ENCODE measurements around the gene PLA2G4F.

Gene PLA2G4F

GRCh38 chr15:42166225-42166940, 9.9 kb upstream of the PLA2G4F start:
- TF ChIP-seq FOXP2 (optimal IDR thresholded peaks at IDR 0.05; ENCODE audit: borderline replicate concordance, extremely low read depth, extremely low read length, insufficient read depth) = no peak
- TF ChIP-seq TAF1 (IDR thresholded peaks at IDR 0.05; ENCODE audit: borderline replicate concordance, insufficient read depth, low read length) = no peak
- TF ChIP-seq REST (IDR thresholded peaks at IDR 0.05; ENCODE audit: insufficient read depth in 1 of 2, low read depth in 2 of 2, low read length in 2 of 2) = no peak
- TF ChIP-seq SIN3A (IDR thresholded peaks at IDR 0.05; ENCODE audit: borderline replicate concordance, insufficient read depth, low read length) = no peak
- TF ChIP-seq POLR2AphosphoS5 (IDR thresholded peaks at IDR 0.05; ENCODE audit: low read depth, low read length) = no peak

GRCh38 chr15:42165106-42165505, 8.7 kb upstream of the PLA2G4F start:
- no peak for TF ChIP-seq TAF1 (IDR thresholded peaks at IDR 0.05; ENCODE audit: borderline replicate concordance, insufficient read depth, low read length)
- TF ChIP-seq FOXP2 (optimal IDR thresholded peaks at IDR 0.05; ENCODE audit: borderline replicate concordance, extremely low read depth, extremely low read length, insufficient read depth) = no peak
- no peak for TF ChIP-seq POLR2AphosphoS5 (IDR thresholded peaks at IDR 0.05; ENCODE audit: low read depth, low read length)
- no peak for TF ChIP-seq REST (IDR thresholded peaks at IDR 0.05; ENCODE audit: insufficient read depth in 1 of 2, low read depth in 2 of 2, low read length in 2 of 2)
- no peak for TF ChIP-seq SIN3A (IDR thresholded peaks at IDR 0.05; ENCODE audit: borderline replicate concordance, insufficient read depth, low read length)

GRCh38 chr15:42163947-42164550, 7.6 kb upstream of the PLA2G4F start:
- no peak for TF ChIP-seq REST (IDR thresholded peaks at IDR 0.05; ENCODE audit: insufficient read depth in 1 of 2, low read depth in 2 of 2, low read length in 2 of 2)
- TF ChIP-seq POLR2AphosphoS5 (IDR thresholded peaks at IDR 0.05; ENCODE audit: low read depth, low read length) = no peak
- no peak for TF ChIP-seq FOXP2 (optimal IDR thresholded peaks at IDR 0.05; ENCODE audit: borderline replicate concordance, extremely low read depth, extremely low read length, insufficient read depth)
- TF ChIP-seq SIN3A (IDR thresholded peaks at IDR 0.05; ENCODE audit: borderline replicate concordance, insufficient read depth, low read length) = no peak
- no peak for TF ChIP-seq TAF1 (IDR thresholded peaks at IDR 0.05; ENCODE audit: borderline replicate concordance, insufficient read depth, low read length)

- TF ChIP-seq FOXP2 (optimal IDR thresholded peaks at IDR 0.05; ENCODE audit: borderline replicate concordance, extremely low read depth, extremely low read length, insufficient read depth) (no peak), REST (IDR thresholded peaks at IDR 0.05; ENCODE audit: insufficient read depth in 1 of 2, low read depth in 2 of 2, low read length in 2 of 2) (no peak), SIN3A (IDR thresholded peaks at IDR 0.05; ENCODE audit: borderline replicate concordance, insufficient read depth, low read length) (no peak), POLR2AphosphoS5 (IDR thresholded peaks at IDR 0.05; ENCODE audit: low read depth, low read length) (no peak), TAF1 (IDR thresholded peaks at IDR 0.05; ENCODE audit: borderline replicate concordance, insufficient read depth, low read length) (no peak)
Observed at GRCh38 chr15:42163291-42163690, 6.9 kb upstream of the PLA2G4F start.
